ENCODE data around the gene LRRC46.
A peak's percentile ranks its signal among the peaks of the same experiment; 100 is the strongest.

Gene LRRC46, protein sequence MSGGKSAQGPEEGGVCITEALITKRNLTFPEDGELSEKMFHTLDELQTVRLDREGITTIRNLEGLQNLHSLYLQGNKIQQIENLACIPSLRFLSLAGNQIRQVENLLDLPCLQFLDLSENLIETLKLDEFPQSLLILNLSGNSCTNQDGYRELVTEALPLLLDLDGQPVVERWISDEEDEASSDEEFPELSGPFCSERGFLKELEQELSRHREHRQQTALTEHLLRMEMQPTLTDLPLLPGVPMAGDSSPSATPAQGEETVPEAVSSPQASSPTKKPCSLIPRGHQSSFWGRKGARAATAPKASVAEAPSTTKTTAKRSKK

DNA sequence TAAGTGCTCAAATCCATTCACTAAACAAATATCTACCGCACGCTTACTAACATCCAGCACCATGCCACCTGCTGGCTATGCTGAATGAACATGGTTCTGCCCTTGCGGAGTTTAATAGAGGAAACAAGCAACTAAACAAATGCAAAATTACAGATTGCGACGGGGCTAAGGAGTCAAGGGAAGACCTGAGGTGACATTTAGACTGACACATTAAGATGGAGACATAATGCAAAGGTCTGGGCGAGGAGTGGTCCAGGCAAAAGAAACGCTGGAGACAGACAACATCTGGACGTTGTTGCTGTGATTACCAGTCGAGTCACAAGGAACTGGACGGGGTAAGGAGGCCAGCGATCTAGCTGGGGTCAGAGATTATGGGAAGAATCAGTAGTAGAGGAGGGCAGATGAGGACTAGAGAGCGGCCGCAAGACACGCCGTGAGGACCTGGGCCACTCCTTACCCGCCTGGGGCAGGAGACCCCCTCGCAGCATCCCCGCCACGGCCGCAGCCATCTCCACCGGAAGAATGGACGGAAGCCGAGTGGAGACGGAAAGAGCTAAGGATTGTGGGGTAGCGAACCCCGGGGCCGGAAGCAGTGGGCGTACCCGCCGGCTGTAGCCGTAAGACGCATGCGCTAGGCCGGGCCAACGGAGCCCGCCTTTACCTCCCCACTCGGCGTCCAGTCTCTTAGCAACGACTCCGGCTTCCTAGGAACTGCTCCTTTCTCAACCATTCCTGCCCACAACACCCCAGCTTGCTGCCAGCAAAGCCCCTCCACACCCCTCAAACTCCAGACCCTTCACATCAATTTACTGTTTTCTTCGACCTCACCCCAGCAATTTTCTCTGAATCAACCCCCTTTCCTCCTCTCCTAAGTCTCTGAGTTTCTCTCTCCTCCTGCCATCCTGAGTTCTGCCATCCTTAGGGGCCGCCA is at the start of gene LRRC46, which contains the start of gene MRPL10:
Gene LRRC46 (plus strand): TSS at position 668 of the 931 bp plus-strand sequence. CDS start 320 bp downstream, outside the sequence.
Gene MRPL10 (minus strand): TSS at position 539 of the 931 bp plus-strand sequence. CDS start 30 bp downstream, at position 509.
- DNase-seq = peak; percentile 91

DNA sequence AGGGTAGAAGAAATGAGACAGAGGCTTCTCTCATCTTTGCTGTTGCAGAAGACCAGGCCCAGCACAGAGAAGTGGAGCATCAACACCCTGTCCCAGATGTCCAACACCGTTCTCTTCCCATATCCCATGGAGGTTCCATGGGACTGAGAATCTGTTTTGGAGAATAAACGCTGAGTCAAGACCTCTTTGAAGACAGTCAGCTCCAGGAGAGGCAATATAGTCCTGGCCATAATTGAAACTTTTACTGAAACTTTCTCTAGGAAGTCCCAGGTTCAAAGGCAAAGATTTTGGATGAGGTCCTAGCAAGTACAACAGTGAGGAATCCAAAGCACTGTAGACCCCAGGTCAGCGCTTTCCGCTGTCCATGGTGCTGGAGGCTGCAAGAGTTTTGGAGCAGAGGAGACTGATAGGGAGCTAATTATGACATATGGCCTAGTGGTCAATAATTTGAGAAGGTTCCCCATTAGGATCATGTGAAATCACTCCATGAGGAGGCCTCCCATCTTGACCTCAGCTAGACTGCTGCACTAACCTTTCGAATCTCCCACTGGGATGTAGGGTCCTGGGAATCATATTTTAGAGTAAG is 45.8 kb upstream of the LRRC46 start:
- DNase-seq = no peak

DNA sequence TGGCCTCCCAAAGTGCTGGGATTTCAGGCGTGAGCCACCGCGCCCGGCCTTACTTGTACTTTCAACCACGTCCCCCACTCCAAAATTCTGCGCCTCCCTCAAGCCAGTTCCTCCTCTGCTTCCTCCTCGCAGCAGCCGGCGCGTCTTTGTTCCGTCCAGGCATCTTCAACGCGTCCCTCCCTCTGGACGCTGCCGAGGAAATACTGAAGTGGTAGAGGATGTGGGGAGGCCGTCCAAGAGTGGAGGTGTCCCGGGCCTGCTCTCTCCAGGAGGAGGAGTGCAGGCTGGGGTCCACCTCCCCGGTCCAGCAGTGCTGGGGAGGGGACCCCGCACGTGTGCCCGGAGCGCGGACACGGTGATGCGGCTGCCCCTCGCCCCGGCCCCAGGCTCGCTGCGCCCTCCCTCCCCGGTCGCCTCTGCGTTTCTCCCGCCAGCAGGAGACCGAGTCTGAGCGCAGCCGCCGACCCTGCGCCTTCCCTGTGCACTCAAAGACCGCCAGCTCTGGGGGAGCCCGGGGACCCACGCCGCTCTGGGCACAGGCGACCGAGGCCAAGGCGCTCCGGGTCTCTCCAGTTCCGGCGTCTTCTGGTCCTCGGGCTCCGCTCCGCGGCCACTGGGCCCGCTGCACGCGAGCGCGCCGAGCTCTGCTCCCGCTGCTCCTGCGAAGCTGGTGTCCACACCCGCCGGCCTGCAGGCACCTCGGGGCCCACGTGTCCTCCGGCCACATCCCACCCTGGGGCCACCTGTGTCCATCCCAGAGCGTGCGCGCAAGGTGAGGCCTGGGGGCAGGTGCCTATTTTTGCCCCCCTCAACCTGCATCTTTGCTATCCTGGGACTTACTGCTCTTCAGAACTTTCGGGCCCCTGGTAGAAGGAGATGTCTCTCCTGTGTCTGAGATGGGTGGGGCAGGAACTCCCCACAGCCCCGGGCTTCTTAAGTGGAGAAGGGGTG is 41.6 kb upstream of the LRRC46 start:
- DNase-seq = peak; percentile 40

DNA sequence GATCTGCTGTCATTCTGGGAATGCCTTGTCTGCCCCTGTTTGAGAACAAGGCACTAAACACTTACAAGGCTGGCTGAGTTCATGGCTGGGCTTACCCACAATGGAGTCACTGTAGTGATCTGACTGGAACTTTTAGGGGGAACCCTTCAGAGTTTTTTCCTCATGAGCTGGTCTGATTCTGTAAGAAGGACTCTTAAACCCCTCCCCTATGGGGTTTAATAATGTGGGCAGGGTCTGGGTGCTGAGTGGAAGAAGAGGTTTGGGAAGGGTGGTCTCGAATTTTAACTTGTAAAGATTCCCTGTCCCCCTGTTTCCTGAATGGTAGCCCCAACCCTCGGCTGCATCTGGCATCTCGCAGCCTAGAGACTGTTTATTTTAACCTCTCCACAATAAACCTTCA is 40.4 kb upstream of the LRRC46 start:
- DNase-seq = no peak

DNA sequence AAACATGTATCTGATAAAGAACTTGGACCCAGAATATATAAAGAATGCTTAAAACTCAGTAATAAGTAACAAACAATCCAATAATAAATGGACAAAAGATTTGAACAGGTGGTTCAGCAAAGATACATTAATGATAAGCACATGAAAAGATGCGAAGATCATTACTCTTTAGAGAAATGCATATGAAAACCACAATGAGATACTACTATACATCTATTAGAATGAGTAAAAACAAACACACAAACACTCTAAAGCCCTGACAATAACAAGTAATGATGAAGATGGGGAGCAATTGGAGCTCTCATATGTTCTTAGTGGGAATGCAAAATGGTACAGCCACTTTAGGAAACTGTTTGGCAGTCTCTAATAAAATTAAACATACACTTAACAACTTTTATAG is 39.0 kb upstream of the LRRC46 start:
- DNase-seq = no peak

DNA sequence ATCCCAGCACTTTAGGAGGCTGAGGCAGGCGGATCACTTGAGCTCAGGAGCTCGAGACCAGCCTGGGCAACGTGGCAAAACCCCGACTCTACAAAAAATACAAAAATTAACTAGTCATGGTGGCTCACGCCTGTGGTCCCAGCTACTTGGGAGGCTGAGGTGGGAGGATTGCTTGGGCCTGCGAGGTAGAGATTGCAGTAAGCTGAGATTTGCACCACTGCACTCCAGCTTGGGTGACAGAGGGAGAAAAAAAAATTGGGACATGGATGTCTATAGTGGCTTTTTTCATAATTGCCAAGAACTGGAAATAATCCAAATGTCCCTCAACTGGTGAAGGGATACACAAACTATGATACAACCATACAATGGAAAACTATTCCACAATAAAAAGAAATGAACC is 38.5 kb upstream of the LRRC46 start:
- DNase-seq = no peak

DNA sequence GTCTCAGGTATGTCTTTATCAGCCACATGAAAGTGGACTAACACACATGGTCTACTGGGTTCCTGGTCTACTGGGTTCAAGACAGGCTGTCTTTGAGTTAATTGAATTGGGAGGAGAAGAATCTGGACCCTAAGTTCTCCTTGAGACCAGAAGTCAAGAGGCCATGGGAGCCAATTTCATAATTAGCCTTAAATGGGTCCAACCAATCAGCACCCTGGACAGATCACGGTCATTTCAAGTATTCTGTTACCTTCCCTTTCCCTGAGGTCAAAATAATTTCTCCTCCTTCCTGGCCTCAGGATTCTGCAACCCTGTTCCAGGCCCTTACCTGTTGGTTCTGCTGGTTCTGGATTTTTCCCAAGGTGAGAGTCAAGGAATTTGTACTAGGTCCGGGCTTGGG is 33.7 kb upstream of the LRRC46 start:
- DNase-seq = no peak

DNA sequence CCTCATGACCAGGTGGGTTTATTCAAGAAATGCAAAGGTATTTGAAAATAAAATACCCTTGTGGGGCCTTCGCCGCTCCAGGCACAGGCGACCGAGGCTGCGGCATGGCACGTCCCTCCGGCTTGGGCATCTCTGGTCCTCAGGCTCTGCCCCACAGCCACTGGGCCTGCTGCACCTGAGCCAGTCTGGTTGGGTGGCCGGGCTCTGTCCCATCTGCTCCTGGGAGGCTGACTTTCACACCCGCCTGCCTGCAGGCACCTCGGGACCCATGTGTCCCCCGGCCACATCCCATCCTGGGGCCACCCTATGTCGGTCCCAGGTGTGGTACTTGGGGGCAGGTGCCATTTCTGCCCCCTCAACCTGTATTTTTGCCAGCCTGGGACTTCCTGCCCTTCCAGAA is 30.8 kb upstream of the LRRC46 start:
- no peak for DNase-seq

DNA sequence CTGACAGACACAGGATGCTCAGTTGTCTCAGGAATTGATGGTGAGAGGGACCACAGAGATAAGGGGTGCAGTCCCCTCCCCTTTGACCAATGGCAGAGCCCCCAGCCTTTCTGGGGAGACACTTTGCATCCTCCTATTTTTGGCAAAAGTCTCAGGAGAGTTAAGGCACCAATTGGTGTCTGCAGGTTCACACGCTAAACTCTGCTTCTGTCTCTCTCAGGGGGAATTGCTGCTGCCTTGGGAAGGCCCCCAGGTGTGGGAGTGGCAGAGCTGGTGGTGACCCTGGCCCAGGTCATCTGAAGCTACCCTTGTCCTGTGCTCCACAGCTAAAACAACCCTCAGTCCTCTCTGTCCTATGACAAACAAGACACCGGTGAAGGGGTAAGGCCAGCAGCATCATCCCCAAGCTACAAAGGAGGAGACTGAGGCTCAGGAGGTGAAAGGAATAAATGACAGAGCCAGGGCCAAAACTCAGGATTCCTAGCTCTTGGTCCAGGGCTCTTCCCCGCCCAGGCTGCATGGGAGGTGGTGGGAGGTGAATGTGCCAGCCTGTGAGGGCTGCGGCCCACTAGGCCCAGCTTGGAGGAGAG is 30.2 kb upstream of the LRRC46 start:
- no peak for DNase-seq

DNA sequence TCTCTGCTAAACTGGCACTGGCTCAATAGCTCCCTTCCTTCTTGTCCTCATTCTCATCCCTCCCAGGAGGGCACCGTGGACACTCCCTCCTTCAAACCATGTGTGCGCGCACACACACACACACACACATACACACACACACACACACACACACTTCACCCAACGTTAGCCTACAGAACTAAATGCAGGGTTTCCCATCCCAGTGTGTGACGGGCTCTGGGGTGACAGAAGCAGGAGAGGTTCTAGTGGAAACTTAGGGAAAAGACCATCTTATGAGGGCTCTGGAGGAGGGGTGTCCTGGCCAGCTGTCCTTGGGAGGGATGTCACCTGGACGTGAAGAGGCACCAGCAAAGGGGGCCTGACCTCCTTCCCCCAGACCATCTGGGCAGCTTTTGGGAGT is 29.6 kb upstream of the LRRC46 start:
- no peak for DNase-seq

DNA sequence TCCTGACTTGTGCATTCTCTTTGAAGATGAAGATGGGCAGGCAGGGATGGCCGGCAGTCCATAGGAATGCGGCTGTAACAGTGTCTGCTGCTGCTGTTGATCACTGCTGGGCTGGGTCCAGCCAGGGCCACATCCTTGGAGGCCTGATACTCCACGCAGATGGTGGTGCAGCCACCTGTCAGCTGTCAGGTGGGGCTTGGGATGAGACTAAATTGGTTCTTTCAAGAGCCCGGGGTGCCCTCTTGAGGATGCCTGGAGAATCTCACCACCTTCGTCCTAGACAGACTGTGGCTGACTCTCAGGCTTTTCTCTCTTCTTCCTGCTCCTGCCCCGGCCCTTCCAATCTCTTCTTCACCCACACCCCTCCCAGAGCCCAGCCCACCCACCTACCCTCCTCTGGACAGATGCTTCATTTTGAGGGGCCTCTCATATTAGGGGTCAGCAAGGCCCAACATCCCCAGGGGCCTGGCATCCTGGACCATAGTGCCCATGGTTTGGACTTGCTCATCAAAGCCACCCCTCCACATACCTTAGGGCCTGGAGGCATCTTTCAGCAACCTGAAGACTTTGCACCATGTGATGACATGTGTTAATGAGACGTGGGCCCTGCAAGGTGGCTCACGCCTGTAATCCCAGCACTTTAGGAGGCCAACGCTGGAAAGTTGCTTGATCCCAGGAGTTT is 29.0 kb upstream of the LRRC46 start:
- peak; percentile 47 for DNase-seq

DNA sequence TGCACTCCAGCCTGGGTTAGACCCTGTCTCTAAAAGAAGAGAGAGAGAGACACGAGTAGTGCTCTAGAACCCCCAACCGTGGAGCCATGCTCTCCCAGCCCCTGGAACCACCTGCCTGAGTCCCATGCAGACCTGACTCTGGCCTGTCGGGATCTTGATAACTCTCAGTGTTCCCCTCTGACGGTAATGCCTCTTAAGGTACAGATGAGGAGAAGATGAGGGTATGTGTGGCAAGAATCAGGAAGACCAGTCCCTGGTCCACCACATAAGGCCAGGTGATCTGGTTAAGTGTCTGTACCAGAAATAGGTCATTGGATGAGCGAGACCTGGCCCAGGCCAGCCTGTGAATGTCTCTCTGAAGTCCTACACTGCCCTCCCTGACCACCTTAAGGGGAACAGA is 28.3 kb upstream of the LRRC46 start:
- DNase-seq = no peak

DNA sequence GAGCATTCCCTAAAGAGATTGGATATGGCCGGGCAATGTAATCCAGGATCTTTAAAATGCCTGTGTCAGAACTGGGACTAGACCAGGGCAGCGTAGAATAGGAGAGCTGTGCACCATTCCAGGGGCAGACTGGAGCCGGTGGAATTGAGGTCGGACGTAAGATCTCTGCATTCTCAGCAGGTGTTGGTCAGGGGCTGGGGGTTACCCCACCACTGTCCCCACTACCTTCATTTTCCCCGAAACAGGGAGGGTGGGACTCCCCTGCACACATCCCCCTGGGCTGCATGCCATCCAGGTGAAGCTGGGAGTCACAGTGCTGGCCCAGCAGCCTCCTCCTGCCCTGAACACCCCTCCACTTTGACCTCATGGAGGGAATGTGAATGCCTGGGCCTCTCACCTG is 27.7 kb upstream of the LRRC46 start:
- no peak for DNase-seq

DNA sequence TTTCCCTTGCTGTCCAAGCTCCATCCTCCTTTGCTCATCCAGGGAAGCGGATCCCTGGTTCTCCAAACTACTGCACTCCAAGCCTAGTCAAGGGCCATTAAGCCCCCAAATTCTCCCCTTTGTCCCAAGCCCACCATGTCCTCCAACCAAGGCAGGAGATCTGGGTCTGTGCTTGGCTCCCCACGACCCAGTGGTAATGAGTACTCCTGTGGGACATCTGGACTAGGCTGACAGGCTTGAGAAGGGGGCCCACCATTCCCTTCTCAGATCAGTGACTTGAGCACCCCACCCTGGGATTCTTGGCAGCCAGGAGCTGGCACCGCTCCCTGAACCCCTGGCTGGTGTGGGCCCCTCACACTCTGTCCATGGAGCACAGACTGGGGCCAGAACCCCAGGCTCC is 27.0 kb upstream of the LRRC46 start:
- DNase-seq = no peak

DNA sequence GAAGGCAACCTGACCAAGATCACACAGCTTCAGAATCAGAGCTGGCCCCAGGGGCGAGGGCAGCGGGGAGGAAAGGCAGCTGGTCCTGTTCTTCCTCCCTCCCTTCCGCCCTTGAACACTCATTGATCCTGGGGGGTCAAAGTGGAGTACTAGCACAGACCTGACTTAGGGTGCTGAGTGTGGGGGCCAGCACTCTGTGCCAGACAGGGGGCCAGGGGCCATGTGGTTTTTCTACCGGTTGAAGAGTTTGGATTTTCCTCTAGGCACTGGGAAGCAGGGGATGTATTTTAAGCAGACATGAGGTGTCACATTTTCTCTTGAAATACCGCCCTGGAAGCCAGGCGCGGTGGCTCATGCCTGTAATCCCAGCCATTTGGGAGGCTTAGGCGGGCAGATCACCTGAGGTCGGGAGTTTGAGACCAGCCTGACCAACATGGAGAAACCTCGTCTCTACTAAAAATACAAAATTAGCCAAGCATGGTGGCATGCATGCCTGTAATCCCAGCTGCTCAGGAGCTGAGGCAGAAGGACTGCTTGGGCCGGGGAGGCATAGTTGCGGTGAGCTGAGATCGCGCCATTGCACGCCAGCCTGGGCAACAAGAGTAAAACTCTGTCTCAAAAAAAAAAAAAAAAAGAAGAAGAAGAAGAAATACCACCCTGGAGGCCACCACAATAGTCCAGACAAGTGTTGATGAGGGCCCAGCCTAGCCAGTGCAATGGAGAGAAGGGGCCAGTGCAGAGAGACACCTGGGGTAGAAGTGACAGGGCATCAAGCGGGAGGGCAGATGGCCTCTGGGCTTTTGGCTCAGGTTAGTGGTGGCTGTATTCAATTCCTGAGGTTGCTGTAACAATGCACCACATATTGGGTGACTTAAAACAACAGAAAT is 25.2 kb upstream of the LRRC46 start:
- no peak for DNase-seq

DNA sequence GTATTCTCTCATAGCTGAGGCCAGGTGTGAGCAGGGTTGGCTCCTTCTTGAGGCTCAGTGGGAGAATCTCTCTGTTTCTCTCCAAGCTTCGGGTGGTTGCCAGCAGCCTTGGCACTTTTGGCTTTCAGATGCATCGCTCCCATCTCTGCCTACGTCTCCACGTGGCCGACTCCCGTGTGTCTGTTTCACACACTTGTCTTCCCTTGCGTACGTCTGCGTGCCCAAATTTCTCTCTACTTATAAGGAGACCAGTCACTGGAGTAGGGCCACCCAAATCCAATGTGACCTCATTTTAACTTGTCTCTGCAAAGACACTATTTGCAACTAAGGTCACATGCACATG is 24.6 kb upstream of the LRRC46 start:
- no peak for DNase-seq

DNA sequence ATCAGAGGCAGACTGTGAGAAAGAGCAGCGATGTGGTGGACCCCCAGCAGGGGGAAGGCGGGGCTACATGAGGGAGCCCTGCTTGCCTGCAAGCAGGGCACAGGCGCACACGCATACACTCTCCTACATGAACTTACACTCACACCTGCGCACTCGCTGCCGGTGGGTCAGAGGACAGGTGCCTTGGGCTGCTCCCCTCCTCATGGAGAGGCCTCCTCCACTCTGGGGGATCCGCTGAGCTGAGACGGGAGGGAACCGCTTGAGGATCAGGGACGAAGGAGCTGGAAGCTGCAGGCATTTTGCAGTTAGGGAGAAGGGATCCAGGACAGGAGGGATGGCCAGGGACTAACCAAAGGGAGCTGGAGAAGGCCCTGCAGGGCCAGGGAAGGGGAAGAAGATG is 24.0 kb upstream of the LRRC46 start:
- DNase-seq = no peak

DNA sequence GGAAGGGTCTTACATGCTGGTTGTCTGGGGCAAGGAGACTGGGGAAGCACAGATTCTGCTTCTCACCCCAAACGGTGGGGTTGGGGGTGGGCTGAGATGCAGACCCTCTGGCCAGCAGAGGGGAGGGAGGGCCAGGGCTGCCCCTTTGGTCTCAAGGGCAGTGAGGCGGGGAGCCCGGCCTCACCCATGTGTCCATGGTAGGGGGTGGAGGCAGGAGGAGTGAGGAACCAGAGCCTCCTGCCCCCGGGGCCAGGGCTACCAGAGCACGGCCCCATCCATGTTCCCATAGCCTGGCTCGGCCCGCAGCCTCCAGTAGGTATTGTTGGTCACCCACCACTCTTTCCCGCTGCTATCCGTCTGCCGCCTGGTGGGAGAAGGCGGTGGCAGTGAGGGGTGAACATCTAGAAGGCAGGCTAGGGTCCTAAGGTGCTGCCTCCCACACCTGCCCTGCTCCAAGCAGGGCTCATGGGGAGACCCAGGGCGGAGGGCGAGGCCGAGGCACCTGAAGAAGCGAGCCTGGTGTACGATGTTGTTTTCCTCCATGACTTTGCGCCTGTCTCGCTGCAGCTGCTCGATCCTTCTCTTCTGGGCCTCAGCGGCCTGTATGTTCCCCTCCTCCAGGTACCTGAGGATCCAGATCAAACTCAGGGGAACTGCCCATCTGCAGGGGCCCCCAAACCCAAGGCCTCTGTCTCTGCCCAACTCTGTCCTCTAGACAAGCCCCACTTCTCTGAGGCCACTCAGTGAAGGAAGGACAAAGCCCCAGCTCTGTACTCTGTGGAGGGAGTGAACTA is 23.2 kb upstream of the LRRC46 start:
- no peak for DNase-seq

DNA sequence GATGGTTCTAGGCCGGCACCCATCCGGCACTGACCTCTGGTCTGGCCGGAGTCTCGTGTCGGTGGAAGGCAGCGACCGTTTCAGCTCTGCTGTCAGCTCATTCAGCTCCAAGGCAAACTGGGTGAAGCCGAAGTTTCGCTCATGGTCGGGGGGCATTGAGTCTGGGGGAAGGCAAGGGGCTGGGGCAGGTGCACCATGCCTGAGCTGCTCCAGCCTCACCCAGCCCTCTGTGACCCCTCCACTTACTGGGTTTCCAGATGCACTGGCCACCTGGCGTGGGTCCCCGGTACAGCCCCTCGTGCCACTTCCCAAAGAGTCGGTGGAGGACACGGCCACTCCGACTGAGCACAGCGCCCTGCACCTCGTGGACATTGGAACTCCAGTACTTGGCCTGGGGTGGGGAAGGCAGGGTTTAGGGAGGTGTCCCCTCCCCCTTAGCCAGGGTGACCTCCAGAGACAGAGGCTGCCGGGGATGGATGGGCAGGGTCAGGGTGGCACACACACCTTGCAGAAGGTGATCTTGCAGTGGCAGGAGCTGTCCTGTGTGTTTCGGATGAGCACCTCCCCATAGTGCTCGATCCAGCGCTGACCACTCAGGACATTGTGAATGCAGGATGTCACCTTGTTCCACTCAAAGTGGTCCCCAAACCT is 22.5 kb upstream of the LRRC46 start:
- DNase-seq = no peak

Measured in CD4-positive, alpha-beta T cell treated with Interferon gamma for 1 hour (primary cell).